ENCODE measurements around the gene GPR17. TPM values are rescaled to one million over a fixed set of nuclear protein-coding genes. Genes with fewer than 3 reads are reported as not detected.

GPR17 gene
- total RNA-seq, 1 experiment from 2014 or later: not detected

DNA sequence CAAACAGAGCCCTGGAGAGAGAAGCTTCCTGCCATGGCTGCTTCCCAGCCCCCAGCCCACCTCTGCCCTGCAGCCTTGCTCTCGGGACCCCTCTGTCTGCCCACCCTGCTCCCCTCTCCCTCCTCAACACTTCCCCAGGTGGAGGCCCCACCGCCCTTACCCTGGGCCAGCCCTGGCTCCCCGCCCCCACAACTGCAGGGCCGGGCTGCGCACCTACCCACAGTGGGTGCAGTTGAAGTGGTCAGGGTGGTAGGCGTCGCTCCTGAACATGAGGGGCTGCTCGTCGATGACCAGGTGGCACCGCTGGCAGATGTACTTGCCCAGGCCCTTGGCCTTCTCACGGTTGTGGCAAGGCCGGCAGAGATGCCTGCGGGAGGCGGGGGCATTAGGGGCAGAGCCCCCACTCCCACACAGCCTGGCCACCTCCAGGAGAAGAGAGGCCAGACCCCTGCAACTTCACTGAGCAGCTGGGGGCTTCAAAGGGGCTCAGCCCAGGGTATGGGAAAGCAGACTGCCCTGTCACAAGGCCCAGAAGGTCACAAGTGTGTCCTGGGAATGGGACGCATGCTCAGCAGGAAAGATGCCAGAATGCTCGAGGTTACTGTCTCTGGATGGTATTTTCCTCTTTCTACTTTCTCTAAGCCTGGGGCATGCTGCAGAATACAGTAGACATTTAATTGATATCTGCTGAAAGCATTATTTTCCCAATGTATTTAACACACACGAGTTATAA, 3.1 kb upstream of the GPR17 start:
- Mint-ChIP-seq H3K4me3 (ENCODE audit: unreplicated experiment) (no peak overlapping the region), H3K4me1 (ENCODE audit: insufficient read depth, unreplicated experiment) (no peaks in the 10 kb centered on the region), H3K9me3 (ENCODE audit: unreplicated experiment) (no peaks in the 10 kb centered on the region), H3K27me3 (ENCODE audit: insufficient read depth, unreplicated experiment) (no peaks in the 10 kb centered on the region), H3K36me3 (ENCODE audit: insufficient read depth, unreplicated experiment) (no peaks in the 10 kb centered on the region), H3K27ac (ENCODE audit: low read depth, unreplicated experiment) (no peak overlapping the region)
- DNase-seq (ENCODE audit: unreplicated experiment): no peak
- intact Hi-C loops (cut with micrococcal nuclease): no loop called here
- no TSS peak for BruUV-seq (replicated peaks)
- CTCF ChIA-PET: no interaction called here
- no peak for TF ChIP-seq CTCF (IDR thresholded peaks at IDR 0.05; ENCODE audit: unreplicated experiment)
- POLR2A ChIA-PET: no interaction called here

DNA sequence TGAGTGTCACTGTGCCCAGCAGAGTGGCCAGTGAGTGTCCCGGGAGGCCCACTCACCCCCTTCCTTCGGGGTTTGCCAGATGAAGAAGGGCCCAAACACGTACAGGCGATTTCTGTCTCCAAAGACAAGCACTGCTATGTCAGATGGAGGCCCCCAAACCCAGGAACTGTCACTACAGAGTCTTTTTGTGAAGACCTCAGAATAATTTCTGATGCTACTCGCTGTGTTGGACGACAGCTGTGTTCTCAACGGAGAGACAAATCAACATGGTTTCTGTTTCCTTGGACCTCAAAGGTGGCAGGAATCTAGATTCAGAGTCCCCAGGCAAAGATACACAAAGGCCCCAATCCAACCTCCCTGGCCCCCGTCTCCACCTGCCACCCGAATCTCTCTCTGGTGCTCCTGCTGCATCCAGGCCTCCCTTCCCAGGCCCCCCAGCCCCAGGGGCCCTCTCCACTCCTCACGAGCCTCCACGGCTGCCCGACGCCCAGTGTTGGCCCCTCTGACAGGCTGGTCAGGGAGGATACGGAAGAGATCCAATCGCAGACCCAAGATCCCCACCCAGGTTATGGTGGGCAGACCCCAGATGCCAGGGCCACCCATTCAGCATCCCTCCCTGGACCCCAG, 2.4 kb upstream of the GPR17 start:
- ChIA-PET CTCF (interaction anchor here (0.6 kb wide), 1 partner anchor 32 kb away, joined by 3 read pairs; no protein-coding TSS in a partner anchor), POLR2A (no interaction called here)
- no peak overlapping the region for H3K27ac Mint-ChIP-seq (ENCODE audit: low read depth, unreplicated experiment)
- no TSS peak for BruUV-seq (replicated peaks)
- no peak for TF ChIP-seq CTCF (IDR thresholded peaks at IDR 0.05; ENCODE audit: unreplicated experiment)
- intact Hi-C loops (cut with micrococcal nuclease): no loop called here
- H3K4me3 Mint-ChIP-seq (ENCODE audit: unreplicated experiment): no peak overlapping the region
- DNase-seq (ENCODE audit: unreplicated experiment): no peak
- no peaks in the 10 kb centered on the region for H3K4me1 Mint-ChIP-seq (ENCODE audit: insufficient read depth, unreplicated experiment)
- H3K36me3 Mint-ChIP-seq (ENCODE audit: insufficient read depth, unreplicated experiment): no peaks in the 10 kb centered on the region
- no peaks in the 10 kb centered on the region for H3K9me3 Mint-ChIP-seq (ENCODE audit: unreplicated experiment)
- no peaks in the 10 kb centered on the region for H3K27me3 Mint-ChIP-seq (ENCODE audit: insufficient read depth, unreplicated experiment)

DNA sequence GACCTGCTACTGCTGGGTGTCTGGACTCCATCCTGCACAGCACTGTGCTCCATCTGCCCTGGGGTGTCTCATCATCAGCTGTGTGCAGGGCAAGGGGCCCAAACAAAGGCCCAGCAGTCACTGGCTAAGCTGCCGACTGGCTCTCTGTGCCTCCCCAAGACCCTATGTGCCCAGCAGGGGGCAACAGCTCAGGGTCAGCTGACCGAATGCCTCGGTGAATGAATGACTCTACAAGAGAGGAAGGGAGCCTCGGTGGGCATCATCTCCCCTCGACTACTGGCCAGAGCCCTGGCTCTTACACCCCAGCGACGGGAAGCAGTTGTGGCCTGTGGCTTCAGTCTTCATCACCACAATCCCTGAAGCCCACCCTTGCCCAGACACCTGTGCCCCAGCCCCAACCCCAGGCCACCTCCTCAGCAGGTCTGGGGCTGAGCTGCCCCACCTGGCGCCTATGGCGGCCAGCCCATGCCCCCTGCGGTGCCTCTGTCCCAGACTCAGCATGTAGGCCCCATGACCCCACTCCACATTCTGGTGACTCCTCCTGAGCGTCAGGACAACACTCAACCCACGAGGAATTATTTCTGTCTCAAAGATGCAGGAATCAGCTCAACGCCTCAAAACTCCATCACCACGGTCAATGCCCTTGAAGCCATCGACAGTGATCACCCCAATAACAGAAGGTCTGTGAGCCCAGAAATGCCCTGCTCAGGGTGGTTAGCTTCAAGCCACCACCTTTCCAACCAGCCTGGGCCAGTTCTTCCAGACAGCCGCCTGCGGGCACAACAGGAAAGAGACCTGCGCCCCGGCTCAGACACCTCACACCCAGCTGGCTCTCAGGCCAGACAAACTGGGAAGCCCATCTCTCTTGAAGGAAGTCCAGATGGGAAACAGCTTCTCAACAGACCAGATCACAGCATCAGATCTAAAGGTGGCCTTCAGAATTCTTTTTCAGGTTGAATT, 1.6 kb upstream of the GPR17 start:
- H3K27ac Mint-ChIP-seq (ENCODE audit: low read depth, unreplicated experiment): no peak overlapping the region

More for the DNA sequence above, 1.6 kb upstream of the GPR17 start:
- intact Hi-C loops (cut with micrococcal nuclease): loop anchor here (5.0 kb wide), 2 partner anchors 137 to 447 kb away; no protein-coding TSS in a partner anchor
- Mint-ChIP-seq H3K27me3 (ENCODE audit: insufficient read depth, unreplicated experiment) (no peaks in the 10 kb centered on the region), H3K4me1 (ENCODE audit: insufficient read depth, unreplicated experiment) (no peaks in the 10 kb centered on the region), H3K36me3 (ENCODE audit: insufficient read depth, unreplicated experiment) (no peaks in the 10 kb centered on the region), H3K9me3 (ENCODE audit: unreplicated experiment) (no peaks in the 10 kb centered on the region), H3K4me3 (ENCODE audit: unreplicated experiment) (no peak overlapping the region)
- BruUV-seq (replicated peaks): no TSS peak
- no peak for TF ChIP-seq CTCF (IDR thresholded peaks at IDR 0.05; ENCODE audit: unreplicated experiment)
- ChIA-PET CTCF (interaction anchor here (0.6 kb wide), 2 partner anchors 31 to 149 kb away, joined by 3 to 4 read pairs; no protein-coding TSS in a partner anchor), POLR2A (no interaction called here)
- no peak for DNase-seq (ENCODE audit: unreplicated experiment)
